ENCODE data around the gene MLLT1.

Gene MLLT1

DNA sequence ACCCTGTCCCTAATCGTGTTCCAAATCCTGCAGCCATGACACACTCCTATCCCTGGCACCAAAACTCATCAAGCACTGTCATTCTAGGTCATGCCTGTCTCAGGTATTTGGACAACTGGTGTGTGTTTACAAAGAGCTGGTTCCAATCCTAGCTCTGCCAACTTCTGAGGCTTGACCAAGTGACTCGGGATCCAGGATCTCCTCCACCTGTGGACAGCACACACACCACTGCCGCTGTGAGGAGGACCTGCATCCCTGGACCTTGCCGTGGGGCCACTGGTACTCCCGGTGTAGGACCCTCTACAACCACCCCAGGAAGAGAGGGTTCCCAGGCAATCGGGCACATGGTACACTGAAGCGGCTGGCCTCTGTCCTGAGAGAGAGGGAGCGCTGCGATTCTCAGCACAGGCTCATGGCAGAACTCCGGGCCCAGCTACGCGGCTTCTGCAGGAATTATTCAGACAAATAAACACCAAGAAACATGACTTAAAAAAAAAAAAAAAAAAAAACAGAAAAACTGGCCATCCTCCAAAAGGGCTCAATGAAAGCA, 20.4 kb downstream of the MLLT1 start:
- TF ChIP-seq ZNF274 (IDR thresholded peaks at IDR 0.05; ENCODE audit: low read depth, low read length): no peak

DNA sequence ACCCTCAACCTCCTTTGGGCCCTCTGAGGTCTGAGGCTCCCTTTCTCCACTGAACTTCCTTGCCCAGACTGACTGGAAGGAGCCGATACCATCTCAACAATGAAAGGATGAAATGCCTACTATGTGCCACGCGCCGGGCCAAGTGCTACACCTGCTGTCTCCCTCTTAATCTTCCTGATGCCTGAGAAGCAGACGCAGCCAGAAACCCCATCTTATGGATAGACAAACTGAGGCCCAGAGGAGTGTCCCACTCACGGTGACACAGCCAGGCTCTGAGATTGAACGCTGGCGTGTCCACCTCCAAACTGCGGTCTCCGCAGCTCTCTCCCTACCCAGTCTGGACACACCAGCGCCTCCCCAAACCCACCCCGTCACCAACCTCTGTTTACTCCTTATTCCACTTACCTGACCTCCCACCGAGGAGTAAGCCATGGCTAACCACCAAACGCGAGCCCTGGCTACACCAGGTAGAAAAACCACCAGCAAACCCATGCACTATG, 20.9 kb downstream of the MLLT1 start:
- TF ChIP-seq ZNF274 (IDR thresholded peaks at IDR 0.05; ENCODE audit: low read depth, low read length): no peak
- no peak overlapping the region for H3K4me3 ChIP-seq (ENCODE audit: low read length)

More for the DNA sequence above, 20.4 kb downstream of the MLLT1 start:
- H3K4me3 ChIP-seq (ENCODE audit: low read length): no peak overlapping the region

DNA sequence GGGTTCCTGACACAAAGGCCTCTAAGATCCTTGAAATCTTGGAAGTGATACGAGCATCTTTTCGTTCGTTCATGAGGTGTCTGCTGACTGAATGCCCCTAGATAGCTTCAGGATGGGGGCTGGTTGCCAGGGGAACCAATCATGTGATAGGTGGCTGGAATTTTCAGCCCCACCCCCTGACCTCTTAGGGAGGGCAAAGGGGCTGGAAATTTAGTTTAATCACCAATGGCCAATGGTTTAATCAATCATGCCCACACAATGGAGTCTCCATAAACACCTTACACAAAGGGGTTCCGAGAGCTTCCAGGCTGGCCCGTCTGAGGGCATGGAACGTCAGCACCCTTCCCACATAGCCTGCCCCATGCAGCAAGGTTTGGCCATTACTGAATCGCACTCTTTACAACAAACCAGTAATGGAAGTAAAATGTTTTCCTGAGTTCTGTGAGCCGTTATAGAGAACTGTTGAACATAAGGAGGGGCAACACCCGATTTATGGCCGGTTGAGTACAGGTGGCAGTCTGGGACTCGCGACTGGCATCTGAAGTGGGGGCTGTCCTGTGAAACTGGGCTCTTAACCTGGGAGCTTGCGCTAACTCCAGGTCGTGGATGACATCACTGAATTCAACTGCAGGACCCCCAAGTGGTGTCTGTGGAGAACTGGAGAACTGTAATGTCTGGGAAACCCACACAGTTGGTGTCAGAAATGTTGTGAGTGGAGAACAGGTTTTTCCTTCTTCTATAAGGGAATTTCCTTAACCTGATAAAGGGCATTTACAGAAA, 25.6 kb downstream of the MLLT1 start:
- H3K4me3 ChIP-seq (ENCODE audit: low read length): no peak overlapping the region
- no peak for TF ChIP-seq ZNF274 (IDR thresholded peaks at IDR 0.05; ENCODE audit: low read depth, low read length)

DNA sequence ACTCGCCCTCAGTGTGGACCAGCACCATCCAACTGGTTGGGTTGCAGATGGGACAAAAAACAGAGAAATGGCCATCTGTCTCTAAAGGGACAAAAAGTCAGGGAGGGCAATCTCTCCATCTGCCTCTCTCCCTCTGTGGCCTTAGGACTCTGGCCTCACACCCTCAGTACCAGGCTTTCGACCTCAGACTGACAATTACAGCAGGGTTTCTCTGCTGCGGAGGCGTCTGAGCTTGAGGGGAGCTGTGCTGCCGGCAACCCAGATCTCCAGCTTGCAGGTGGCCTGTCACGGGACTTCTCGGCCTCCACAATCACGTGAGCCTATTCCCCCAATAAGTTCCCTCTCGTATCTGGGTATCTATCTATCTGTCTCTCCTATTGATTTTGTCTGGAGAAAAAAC, 27.7 kb downstream of the MLLT1 start:
- no peak for TF ChIP-seq ZNF274 (IDR thresholded peaks at IDR 0.05; ENCODE audit: low read depth, low read length)
- H3K4me3 ChIP-seq (ENCODE audit: low read length): no peak overlapping the region

DNA sequence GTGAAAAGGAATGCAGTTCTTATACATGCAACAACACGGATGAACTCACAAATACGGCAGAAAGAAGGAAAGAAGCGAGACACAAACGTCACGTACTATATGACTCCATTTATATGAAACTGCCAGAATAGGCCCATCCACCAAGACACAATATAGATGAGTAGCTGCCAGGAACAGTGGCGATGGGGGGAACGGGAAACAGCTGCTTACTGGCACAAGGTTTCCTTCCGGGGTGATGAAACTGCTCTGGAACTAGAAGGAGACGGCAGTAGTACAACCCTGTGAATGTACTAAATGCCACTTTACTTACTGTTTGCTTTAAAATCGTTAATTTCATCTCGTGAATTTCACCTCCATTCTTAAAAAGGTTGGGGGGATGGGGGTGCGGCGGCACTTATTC, 28.9 kb downstream of the MLLT1 start:
- TF ChIP-seq ZNF274 (IDR thresholded peaks at IDR 0.05; ENCODE audit: low read depth, low read length): no peak

DNA sequence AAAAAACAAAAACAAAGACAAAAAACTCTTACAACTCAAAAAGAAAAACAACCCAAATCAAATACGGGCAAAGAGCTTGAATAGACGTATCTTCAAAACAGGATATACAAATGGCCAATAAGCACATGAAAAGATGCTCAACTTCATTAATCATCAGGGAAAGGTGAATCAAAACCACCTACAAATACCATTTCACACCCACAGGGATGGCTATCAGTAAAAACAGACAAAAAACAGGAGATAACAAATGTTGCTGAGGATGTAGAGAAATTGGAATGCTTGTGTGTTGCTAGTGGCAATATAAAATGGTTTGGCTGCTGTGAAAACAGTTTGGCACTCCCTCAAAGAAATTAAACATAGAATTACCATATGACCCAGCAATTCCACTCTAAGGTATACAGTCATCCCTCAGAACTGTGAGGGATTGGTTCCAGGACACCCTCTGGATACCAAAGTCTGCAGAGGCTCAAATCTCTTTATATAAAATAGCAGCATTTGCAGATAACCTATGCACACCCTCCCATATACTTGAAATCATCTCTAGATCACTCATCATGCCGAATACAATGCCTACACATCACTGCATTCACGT, 29.7 kb downstream of the MLLT1 start:
- no peak overlapping the region for H3K4me3 ChIP-seq (ENCODE audit: low read length)
- no peak for TF ChIP-seq ZNF274 (IDR thresholded peaks at IDR 0.05; ENCODE audit: low read depth, low read length)

More for the DNA sequence above, 28.9 kb downstream of the MLLT1 start:
- no peak overlapping the region for H3K4me3 ChIP-seq (ENCODE audit: low read length)

DNA sequence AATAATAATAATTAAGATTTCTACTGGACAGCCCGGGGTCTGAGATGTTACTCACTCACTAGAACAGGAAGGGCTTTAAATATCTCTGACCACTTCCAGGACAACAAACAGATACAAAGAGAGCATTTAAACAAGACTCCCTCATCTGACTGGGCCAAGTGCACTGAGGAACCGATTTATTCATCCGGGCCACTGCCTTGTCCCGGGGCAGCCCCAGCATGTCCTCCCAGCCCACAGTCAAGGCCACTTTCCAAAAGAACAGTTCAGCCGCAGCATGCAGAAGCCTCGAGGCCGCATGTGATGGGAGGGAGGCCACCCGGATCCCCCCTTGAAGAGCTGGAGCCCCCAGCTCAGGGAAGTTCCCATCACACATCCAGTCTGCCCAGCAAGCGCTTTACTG, 30.5 kb downstream of the MLLT1 start:
- H3K4me3 ChIP-seq (ENCODE audit: low read length): no peak overlapping the region

DNA sequence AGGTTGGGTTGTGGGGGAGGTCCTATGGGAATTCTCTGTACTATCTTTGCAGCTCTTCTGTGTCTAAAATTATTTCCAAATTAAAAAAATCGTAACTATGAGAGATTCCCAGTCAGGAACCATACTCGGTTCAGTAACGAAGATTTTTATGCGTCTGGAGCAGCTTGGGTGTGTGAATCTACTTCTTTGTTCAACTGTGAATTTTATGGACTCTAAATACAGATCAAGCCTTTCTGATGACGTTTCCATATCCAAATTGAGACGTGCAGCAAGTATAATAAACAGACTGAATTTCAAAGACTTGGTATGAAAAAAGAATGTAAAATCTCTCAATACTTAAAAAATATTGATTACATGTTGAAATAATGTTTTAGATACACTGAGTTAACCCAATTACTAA, 30.9 kb downstream of the MLLT1 start:
- no peak for TF ChIP-seq ZNF274 (IDR thresholded peaks at IDR 0.05; ENCODE audit: low read depth, low read length)
- no peak overlapping the region for H3K4me3 ChIP-seq (ENCODE audit: low read length)

More for the DNA sequence above, 30.5 kb downstream of the MLLT1 start:
- no peak for TF ChIP-seq ZNF274 (IDR thresholded peaks at IDR 0.05; ENCODE audit: low read depth, low read length)

DNA sequence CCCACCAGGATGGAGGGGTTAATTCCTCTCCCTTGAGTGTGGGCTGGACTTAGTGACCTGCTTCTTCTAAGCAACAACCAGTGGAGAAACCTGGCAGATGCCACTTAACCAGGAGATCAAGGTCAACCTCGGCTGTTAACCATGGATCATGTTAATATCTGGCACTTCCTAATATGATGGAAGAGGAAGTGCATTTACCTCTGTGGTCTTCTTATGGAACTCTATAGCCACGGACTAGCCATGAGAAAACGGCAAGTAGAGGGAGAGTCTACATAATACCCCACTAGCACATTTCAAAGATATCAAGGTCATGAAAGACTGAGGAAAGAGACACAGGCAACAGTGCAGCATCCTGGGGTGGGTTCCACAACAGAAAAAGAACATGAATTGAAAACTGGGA, 31.4 kb downstream of the MLLT1 start:
- no peak for TF ChIP-seq ZNF274 (IDR thresholded peaks at IDR 0.05; ENCODE audit: low read depth, low read length)
- H3K4me3 ChIP-seq (ENCODE audit: low read length): no peak overlapping the region

DNA sequence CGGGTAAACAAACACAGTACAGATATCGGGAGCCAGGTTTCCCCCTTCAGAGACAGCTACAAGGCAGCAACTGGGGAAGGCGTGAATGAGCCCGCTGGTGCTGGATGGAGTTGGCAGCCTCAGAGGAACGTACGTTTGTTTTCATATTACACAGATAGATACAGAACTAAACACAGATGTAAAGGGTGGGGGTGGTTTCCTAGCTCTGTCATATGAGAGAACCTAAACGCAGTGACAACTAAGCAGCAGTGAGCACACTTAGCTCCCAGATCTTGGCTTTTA, 32.8 kb downstream of the MLLT1 start:
- no peak for TF ChIP-seq ZNF274 (IDR thresholded peaks at IDR 0.05; ENCODE audit: low read depth, low read length)

DNA sequence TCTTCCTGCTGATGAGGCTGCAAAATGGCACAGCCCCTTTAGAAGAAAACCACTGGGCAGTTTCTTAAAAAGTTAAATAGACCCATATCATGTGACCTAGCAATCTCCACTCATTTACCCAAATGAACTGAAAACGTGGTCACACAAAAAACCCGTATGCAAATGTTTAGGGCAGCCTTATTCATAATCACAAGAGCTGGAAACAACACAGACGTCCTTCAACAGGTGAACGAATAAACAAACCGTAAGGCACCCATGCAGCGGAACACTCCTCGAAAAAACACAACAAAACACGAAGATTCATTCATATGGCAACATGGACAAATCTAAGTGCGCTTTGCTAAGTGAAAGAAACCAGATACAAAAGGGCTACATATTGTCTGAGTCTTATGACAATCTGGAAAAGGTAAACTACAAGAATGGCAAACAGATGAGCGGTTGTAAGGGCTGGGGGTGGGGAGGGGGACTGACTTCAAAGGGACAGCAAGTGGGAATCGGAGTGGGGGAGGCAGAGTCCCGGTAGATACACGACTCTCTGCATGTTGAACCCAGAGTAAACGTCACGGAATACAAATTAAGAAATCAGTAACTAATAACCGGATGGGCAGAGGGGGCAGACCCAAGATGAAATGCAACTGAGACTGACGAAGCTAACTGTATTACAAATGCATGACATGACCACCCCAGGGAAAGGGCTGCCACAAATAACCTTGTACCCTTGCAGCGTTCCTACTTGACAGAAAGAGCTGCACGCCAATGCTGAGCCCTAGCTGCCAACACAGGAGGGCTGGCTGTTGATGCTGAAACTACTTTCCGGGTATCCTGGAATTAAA, 33.4 kb downstream of the MLLT1 start:
- H3K4me3 ChIP-seq (ENCODE audit: low read length): no peak overlapping the region
- no peak for TF ChIP-seq ZNF274 (IDR thresholded peaks at IDR 0.05; ENCODE audit: low read depth, low read length)

More for the DNA sequence above, 32.8 kb downstream of the MLLT1 start:
- no peak overlapping the region for H3K4me3 ChIP-seq (ENCODE audit: low read length)

DNA sequence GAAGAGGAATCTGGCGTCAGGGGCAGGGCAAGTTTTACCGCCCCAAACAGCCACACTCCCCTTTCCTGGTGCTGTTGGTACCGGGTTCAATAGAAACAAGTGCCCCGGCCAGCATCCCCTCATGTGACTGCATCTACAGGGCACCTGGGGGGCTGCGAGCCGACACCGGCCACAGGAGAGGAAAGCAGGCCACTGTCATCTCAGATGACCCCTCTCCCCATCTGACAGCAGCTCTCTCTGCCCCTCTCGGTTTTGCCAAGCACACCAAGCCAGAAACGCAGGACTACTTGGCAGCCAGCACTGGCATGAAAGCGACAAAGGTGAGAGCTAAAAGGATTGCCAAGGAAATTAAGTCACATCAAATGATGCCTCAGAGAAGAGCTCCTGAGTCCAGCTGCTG, 37.1 kb downstream of the MLLT1 start:
- no peak for TF ChIP-seq ZNF274 (IDR thresholded peaks at IDR 0.05; ENCODE audit: low read depth, low read length)
- H3K4me3 ChIP-seq (ENCODE audit: low read length): no peak overlapping the region

DNA sequence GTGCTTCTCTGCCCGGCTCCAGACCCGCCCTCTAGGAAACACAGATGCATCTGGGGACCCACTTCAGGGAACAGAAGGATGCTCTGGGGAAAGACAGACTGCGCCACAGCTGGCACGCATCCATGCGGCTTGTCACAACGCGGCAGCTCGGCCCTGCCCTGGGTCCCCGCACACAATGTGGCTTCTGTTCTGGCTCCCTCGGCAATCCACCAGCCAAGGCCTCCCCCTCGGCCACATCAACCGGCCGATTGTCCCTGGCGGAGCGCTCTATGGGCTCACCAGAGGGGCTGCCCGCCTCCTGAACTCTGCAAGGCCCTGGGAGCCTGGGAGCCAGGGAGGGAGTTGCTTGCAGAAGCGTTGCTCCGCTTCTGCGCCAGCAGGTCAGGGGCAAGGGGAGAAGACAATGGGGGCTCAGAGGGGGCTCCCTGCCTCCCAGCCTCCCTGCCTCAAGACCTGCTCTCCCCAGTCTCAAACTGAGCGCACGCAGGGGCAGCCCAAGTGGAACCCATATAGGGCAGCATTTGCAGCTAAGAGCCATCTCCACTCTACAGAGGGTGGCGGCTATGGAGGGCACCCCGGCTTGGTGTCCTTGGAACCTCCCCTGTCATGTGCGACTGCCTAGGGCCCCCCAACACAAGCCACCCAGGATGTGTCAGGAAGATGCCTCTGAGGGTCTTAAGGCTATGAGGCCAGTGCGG, 37.9 kb downstream of the MLLT1 start:
- no peak for TF ChIP-seq ZNF274 (IDR thresholded peaks at IDR 0.05; ENCODE audit: low read depth, low read length)
- H3K4me3 ChIP-seq (ENCODE audit: low read length): no peak overlapping the region

DNA sequence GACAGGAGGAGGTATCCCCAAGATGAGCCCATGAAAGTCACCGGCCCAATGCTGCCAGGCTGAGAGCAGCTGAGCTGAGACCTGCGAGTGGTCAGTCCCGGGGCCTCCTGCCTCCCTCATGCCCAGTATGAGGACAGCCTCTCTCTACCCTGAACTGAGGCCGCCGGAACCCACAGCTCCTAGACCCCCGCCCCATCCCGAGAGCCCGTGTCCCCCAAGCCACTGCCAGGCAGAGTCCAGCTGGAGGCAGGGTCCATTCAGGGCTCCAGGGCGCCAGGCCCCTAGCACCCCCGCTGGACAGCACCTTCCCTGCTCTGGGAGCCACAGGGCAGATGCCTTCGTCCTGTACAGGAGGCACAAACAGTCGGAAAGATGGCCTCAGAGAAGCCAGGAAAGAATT, 38.7 kb downstream of the MLLT1 start:
- TF ChIP-seq ZNF274 (IDR thresholded peaks at IDR 0.05; ENCODE audit: low read depth, low read length): no peak
- no peak overlapping the region for H3K4me3 ChIP-seq (ENCODE audit: low read length)
